Osteocyte (in vitro differentiated cells): ENCODE data around the gene CERS1. TPM values are rescaled to one million over a fixed set of nuclear protein-coding genes. Genes with fewer than 3 reads are reported as not detected.

Experiments used
- DNase-seq: peaks from one replicate; pipeline ENCODE4 v3.0.0; 2021; ENCODE audit warnings: mixed read lengths; ENCODE audit not compliant: unreplicated experiment; ENCODE audit errors: extremely low spot score
- H3K27ac Mint-ChIP-seq: one replicate; pipeline ENCODE4 v1.8.0; 2021; ENCODE audit warnings: mild to moderate bottlenecking, mixed read lengths; ENCODE audit not compliant: unreplicated experiment
- H3K27me3 Mint-ChIP-seq: one replicate; pipeline ENCODE4 v1.8.0; 2021; ENCODE audit warnings: mixed read lengths; ENCODE audit not compliant: unreplicated experiment
- H3K36me3 Mint-ChIP-seq: one replicate; pipeline ENCODE4 v1.8.0; 2021; ENCODE audit warnings: mixed read lengths; ENCODE audit not compliant: unreplicated experiment
- H3K4me1 Mint-ChIP-seq: one replicate; pipeline ENCODE4 v1.8.0; 2021; ENCODE audit warnings: mixed read lengths; ENCODE audit not compliant: unreplicated experiment
- H3K4me3 Mint-ChIP-seq: one replicate; pipeline ENCODE4 v1.8.0; 2021; ENCODE audit warnings: mild to moderate bottlenecking, moderate library complexity, mixed read lengths; ENCODE audit not compliant: unreplicated experiment
- H3K9me3 Mint-ChIP-seq: one replicate; pipeline ENCODE4 v1.8.0; 2021; ENCODE audit warnings: mixed read lengths; ENCODE audit not compliant: unreplicated experiment
- total RNA-seq: library from RNA; stranded (reverse); gene quantifications from 2 replicates; pipeline ENCODE4 v1.2.1, GENCODE V29; 2021
- TF ChIP-seq, protein P1 (sequence below): fragments of 200-600 bp; sonication (generic); IDR thresholded peaks from 2 replicates; pipeline ENCODE4 v1.5.0; 2021; ENCODE audit warnings: antibody characterized with exemption, mild to moderate bottlenecking, moderate library complexity

Gene CERS1
- total RNA-seq, 1 donor from 2014 or later = 6.5 TPM

DNA sequence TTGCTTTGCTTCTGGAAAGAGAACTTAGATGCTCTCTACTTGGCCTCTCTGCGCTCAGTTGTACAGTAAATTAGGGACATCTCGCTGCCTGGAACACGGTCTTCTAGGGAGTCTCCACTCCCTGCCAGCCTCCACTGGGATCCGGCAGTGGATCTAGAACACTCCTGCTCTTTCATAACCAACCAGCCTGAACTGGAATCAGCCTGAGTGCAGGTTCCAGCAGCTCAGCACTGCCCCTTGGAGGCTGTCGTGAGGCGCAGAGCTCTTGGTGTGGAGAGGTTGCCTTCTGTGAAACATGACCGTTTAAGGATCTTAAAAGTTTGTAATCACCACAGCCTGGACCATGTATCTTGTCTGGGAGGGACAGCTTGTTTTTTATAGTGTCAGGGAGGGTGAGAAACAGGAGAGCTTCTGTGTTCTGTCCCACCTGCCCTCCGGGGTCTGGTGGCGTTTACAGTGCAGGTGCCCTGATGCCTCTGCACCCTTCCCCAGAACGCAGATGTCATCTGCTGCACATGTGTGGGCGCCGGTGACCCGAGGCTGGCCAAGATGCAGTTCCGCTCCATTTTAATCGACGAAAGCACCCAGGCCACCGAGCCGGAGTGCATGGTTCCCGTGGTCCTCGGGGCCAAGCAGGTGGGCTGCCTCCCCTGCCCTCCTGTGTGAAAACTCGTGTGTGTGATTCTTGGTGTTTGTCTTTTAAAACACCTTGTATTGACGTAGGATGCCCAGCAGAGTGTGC, 39.4 kb downstream of the CERS1 start:
- Mint-ChIP-seq H3K36me3 (peaks cover 35% of the 10 kb centered on the region), H3K27ac (no peak overlapping the region), H3K4me3 (no peak overlapping the region), H3K27me3 (no peaks in the 10 kb centered on the region), H3K9me3 (no peaks in the 10 kb centered on the region), H3K4me1 (no peaks in the 10 kb centered on the region)
- TF ChIP-seq, protein P1, sequence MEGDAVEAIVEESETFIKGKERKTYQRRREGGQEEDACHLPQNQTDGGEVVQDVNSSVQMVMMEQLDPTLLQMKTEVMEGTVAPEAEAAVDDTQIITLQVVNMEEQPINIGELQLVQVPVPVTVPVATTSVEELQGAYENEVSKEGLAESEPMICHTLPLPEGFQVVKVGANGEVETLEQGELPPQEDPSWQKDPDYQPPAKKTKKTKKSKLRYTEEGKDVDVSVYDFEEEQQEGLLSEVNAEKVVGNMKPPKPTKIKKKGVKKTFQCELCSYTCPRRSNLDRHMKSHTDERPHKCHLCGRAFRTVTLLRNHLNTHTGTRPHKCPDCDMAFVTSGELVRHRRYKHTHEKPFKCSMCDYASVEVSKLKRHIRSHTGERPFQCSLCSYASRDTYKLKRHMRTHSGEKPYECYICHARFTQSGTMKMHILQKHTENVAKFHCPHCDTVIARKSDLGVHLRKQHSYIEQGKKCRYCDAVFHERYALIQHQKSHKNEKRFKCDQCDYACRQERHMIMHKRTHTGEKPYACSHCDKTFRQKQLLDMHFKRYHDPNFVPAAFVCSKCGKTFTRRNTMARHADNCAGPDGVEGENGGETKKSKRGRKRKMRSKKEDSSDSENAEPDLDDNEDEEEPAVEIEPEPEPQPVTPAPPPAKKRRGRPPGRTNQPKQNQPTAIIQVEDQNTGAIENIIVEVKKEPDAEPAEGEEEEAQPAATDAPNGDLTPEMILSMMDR = peak; percentile 31
- DNase-seq = no peak

DNA sequence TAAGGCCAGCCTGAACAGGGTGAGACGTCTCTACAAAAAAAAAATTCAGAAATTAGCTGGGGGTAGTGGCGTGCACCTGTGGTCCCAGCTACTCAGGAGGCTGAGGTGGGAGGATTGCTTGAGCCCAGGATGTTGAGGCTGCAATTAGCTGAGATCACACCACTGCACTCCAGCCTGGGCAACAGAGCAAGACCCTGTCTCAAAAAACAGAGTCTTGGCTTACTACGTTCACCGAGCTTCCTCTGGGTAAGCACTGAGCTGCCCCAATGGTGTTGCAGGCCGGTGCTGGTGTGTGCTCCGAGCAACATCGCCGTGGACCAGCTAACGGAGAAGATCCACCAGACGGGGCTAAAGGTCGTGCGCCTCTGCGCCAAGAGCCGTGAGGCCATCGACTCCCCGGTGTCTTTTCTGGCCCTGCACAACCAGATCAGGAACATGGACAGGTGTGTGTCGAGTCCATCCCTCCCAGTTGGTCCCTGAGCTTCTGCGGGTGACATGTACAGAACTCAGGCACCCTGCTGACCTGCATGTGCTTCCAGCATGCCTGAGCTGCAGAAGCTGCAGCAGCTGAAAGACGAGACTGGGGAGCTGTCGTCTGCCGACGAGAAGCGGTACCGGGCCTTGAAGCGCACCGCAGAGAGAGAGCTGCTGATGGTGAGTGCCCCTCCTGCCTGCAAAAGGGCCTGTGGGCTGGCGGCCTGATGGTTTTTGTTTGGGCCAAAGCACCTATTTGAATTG, 40.1 kb downstream of the CERS1 start:
- Mint-ChIP-seq H3K27ac (no peak overlapping the region), H3K27me3 (no peaks in the 10 kb centered on the region), H3K4me1 (no peaks in the 10 kb centered on the region), H3K4me3 (no peak overlapping the region), H3K36me3 (peaks cover 37% of the 10 kb centered on the region), H3K9me3 (no peaks in the 10 kb centered on the region)
- no peak for DNase-seq
- TF ChIP-seq, protein P1 = no peak

DNA sequence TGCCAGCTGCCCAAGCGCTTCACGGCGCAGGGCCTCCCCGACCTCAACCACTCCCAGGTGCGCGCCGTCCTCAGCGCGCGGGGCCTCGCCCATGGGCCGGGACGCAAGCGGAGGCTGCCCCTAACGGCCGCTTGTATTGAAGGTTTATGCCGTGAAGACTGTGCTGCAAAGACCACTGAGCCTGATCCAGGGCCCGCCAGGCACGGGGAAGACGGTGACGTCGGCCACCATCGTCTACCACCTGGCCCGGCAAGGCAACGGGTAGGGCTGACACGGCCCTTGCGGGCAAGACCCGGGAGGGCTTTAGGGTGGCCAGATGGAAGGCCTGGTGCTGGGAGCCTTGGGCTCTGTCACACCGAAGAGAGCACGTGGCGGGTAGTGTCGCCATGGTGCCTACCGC, 41.0 kb downstream of the CERS1 start:
- Mint-ChIP-seq H3K9me3 (no peaks in the 10 kb centered on the region), H3K4me3 (no peak overlapping the region), H3K27ac (no peak overlapping the region), H3K4me1 (no peaks in the 10 kb centered on the region), H3K27me3 (no peaks in the 10 kb centered on the region), H3K36me3 (peaks cover 37% of the 10 kb centered on the region)
- DNase-seq = no peak
- TF ChIP-seq, protein P1 = no peak

DNA sequence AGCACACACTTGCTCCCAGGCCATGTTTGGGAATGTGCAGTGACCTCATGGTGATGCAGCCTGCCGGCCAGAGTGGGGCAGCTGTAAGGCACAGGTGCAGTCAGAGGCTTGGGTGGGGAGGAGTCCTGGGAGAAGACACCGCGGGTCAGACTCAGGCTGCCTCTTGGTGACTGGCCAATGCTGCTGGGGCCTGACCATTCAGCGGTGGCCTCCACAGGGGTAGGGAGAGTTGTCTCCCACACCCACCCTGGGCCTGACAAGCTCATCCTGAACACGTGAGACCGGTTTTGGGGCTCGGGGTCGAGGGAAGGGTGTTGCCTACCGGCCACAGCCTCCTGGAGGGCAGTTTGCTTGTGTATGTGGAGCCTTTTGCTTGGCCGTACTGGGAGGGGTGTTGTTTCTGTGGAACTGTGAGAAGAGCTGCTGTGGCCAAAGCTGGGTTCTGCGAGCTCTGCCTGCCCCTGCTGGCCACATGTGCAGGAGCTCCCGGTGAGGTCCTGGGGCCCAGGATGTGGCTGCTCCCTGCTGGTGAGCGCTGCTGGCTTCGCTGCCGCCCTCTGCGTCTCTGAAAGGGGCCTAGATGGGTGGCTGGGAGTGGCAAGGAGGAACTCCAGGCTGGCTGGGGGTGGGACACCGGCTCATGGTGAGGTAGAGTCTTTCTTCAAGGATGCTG, 42.1 kb downstream of the CERS1 start:
- TF ChIP-seq, protein P1 = no peak
- Mint-ChIP-seq H3K27me3 (no peaks in the 10 kb centered on the region), H3K36me3 (peaks cover 37% of the 10 kb centered on the region), H3K4me3 (no peak overlapping the region), H3K4me1 (no peaks in the 10 kb centered on the region), H3K27ac (no peak overlapping the region), H3K9me3 (no peaks in the 10 kb centered on the region)
- DNase-seq = no peak

DNA sequence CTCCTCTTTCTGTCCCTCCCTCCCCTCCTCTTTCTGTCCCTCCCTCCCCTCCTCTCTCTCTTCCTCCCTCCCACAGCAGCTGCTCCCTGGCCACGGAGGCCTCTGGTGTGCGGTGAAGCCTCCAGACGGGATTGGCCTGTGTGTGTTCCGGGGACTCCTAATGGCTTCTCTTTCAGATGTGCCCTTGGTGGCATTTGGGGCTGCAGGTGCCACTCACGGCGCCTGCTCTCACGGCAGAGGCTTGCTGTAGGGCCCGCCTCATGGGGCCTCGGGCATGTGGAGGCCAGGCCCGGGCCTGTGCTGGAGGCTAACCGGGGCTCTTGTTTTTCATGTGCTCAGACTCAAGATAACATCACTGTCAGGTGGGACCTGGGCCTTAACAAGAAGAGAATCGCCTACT, 43.3 kb downstream of the CERS1 start:
- H3K4me1 Mint-ChIP-seq = no peaks in the 10 kb centered on the region
- no peak overlapping the region for H3K4me3 Mint-ChIP-seq
- TF ChIP-seq, protein P1 = no peak
- DNase-seq = no peak
- peaks cover 37% of the 10 kb centered on the region for H3K36me3 Mint-ChIP-seq
- H3K9me3 Mint-ChIP-seq = no peaks in the 10 kb centered on the region
- H3K27me3 Mint-ChIP-seq = no peaks in the 10 kb centered on the region
- H3K27ac Mint-ChIP-seq = no peak overlapping the region
